GM19025 (cell line): ENCODE data around the gene HINFP.
"Not testable (repeated sequence)": the region's sequence is repeated elsewhere in the genome, so short reads cannot be mapped to it uniquely, and the experiment has no call there.

Source experiments
- ATAC-seq: cut with Tn5 transposase; IDR thresholded peaks from one replicate; pipeline ENCODE4 v1.9.1; 2021; ENCODE audit warnings: mild to moderate bottlenecking, low read depth, moderate library complexity; ENCODE audit not compliant: unreplicated experiment

HINFP gene

DNA sequence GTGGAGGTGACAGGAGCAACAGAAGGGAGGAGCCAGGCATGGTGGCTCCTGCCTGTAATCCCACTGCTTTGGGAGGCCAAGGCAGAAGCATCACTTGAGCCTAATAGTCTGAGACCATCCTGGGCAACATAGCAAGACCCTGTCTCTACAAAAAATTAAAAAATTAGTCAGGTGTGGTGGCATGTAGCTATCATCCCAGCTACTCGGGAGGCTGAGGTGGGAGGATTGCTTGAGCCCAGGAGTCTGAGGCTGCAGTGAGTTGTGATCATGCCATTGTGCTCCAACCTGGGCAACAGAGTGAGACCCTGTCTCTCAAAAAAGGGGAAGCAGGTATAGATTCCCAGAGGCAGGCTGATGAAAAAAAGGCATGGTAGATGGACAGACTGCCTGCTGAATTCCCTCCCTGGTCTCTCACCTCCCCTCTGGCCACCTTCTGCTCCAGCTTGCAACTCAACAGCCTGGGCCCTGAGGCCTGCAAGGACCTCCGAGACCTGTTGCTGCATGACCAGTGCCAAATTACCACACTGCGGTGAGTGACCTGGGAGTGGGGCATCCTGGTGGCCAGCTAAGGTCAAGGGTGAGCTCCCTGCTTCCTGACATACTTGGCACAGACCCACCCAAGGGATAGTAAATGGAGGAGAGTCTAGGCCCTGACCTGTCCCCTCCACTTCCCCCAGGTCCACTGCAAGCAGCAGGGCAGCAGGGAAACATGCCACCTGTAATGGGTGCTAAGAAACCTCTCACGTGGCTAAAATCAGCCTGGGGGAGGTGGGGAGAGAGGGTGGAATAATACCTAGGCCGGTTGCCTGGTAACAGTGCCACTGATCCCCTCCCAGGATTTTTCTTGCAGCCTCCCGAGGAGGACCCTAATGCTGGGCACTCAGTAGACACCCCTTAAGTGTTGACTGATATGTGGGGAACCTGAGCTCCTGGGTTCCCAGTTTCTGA lies 59.6 kb downstream of the HINFP start:
- no peak for ATAC-seq

DNA sequence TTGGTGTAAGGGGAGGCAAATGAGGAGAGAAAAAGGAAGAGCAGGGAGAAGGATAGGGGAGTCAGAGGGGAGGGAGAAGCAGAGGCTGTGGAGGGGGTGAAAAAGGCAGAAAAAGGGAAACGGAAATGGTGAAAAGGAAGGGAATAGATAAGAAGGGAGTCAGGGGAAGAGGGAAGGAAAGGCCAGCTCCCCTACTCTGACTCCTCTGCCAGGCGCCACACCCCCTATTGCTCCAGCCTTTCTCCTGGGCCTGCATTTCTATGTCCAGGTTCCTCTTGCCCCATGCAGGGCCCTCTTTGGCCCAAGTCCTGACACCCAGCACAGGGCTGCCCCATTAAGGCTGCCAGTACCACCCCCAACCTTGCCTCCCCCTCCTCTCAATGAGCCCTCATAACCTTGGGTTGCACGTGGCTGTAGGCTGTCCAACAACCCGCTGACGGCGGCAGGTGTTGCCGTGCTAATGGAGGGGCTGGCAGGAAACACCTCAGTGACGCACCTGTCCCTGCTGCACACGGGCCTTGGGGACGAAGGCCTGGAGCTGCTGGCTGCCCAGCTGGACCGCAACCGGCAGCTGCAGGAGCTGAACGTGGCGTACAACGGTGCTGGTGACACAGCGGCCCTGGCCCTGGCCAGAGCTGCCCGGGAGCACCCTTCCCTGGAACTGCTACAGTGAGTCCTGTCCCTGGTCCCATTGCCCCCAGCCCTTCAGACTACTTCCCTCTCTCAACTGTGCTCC lies 60.5 kb downstream of the HINFP start:
- no peak for ATAC-seq

DNA sequence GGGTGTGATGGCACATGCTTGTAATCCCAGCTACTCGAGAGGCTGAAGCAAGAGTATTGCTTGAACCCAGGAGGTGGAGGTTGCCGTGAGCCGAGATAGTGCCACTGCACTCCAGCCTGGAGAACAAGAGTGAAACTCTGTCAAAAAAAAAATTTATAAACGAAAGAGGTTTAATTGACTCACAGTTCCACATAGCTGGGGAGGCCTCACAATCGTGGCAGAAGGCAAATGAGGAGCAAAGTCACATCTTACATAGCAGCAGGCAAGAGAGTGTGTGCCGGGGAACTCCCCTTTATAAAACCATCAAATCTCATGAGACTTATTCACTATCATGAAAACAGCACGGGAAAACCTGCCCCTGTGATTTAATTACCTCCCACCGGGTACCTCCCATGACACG lies 63.0 kb downstream of the HINFP start:
- ATAC-seq: not testable (repeated sequence)
